ENCODE measurements around the gene MSRB3.

DNA sequence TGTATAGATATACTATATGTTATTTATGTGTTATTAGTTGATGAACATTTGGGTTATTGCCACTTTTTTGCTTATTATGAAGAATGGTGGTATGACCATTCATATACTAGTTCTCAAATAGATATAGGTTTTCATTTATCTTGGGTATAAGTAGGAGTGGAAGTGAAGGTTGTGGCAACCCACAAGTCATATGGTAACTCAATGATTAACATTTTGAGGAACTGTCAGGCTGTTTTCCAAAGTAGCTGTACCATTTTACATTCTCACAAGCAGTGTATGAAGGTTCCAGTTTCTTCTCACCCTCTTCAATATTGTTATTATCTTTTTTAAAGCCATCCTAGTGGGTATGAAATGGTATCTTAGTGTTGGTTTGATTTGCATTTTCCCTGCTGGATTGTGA is 19.0 kb upstream of the MSRB3 start:
- TF ChIP-seq, protein P1, sequence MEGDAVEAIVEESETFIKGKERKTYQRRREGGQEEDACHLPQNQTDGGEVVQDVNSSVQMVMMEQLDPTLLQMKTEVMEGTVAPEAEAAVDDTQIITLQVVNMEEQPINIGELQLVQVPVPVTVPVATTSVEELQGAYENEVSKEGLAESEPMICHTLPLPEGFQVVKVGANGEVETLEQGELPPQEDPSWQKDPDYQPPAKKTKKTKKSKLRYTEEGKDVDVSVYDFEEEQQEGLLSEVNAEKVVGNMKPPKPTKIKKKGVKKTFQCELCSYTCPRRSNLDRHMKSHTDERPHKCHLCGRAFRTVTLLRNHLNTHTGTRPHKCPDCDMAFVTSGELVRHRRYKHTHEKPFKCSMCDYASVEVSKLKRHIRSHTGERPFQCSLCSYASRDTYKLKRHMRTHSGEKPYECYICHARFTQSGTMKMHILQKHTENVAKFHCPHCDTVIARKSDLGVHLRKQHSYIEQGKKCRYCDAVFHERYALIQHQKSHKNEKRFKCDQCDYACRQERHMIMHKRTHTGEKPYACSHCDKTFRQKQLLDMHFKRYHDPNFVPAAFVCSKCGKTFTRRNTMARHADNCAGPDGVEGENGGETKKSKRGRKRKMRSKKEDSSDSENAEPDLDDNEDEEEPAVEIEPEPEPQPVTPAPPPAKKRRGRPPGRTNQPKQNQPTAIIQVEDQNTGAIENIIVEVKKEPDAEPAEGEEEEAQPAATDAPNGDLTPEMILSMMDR (IDR thresholded peaks at IDR 0.05), result no peak
- TF ChIP-seq POLR2A (IDR thresholded peaks at IDR 0.05), result no peak
